ENCODE results near the gene MEGF9. TPM values are rescaled to one million over a fixed set of nuclear protein-coding genes. Genes with fewer than 3 reads are reported as not detected.

MEGF9 gene
- total and polyA plus RNA-seq, 2 of the 13 experiments (the other 11 are each of a cell fraction or from before 2014, with no cell fraction given): 3.1 to 3.3 TPM

DNA sequence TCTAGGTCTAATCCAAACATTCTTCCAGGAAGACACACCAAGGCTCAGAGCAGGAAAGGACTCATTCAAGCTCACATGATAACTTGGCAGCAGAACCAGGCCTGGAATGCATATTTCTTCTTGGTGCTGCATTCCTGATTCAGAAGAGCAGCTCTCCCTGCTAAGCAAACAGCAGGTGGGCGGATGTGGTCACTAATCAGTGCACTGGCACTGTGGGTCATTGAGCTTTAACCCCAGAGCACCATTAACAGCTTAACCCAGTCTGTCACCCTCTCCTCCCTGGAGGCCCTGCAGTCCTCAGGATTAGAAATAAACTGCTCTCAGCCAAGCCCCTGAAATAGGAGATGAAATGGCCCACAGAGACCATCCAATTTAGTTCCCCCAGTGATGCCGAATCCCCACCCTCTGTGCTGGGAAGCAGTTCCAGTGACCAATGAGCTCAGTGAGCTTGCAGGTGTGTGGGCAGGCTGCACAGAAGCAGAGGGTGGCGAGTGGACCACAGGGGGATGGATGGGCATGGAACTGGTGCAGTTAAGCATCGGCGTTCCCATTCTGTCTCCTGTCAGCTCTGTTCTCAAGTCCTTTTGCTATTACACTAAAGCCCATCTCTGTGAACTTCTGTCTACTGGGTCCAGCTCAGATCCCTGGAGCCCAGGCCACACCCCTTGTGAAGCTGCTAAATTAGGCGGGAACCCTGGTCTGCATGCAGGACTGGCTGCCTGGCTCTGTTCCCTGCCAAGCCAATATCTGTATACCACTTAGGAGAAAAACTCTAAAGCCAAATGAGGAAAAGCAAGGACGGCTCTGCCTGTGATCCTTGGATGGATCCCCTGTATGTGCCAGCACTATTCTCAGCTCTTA lies 16.6 kb upstream of the MEGF9 start (continued):
- TF ChIP-seq, protein P1, sequence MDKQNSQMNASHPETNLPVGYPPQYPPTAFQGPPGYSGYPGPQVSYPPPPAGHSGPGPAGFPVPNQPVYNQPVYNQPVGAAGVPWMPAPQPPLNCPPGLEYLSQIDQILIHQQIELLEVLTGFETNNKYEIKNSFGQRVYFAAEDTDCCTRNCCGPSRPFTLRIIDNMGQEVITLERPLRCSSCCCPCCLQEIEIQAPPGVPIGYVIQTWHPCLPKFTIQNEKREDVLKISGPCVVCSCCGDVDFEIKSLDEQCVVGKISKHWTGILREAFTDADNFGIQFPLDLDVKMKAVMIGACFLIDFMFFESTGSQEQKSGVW (CRISPR knock-in tag; IDR thresholded peaks at IDR 0.05; ENCODE audit: borderline replicate concordance): no peak
- TF ChIP-seq ZNF792 (CRISPR knock-in tag; IDR thresholded peaks at IDR 0.05) (peak; percentile 54; the same call in 1 of the 2 replicates), ZNF180 (CRISPR knock-in tag; IDR thresholded peaks at IDR 0.05; ENCODE audit: borderline replicate concordance, low read depth) (no peak), YEATS2 (CRISPR knock-in tag; IDR thresholded peaks at IDR 0.05; ENCODE audit: borderline replicate concordance) (peak; percentile 45; the same call in 1 of the 2 replicates), ZFAT (CRISPR knock-in tag; conservative IDR thresholded peaks at IDR 0.05) (no peak), ZNF337 (CRISPR knock-in tag; IDR thresholded peaks at IDR 0.05; ENCODE audit: borderline replicate concordance, low read depth) (no peak), NFIC (IDR thresholded peaks at IDR 0.05; ENCODE audit: low read length) (peak; percentile 42; the same call in 1 of the 2 replicates), SAP130 (CRISPR knock-in tag; IDR thresholded peaks at IDR 0.05; ENCODE audit: low read depth) (peak; percentile 75), TOPORS (CRISPR knock-in tag; IDR thresholded peaks at IDR 0.05) (0 out of 2 replicates have a peak, but pooled peaks have one; percentile 58), ZNF282 (IDR thresholded peaks at IDR 0.05; ENCODE audit: partially characterized antibody) (no peak), ZEB1 (IDR thresholded peaks at IDR 0.05; ENCODE audit: insufficient replicate concordance, low read depth) (peak; percentile 97), SRF (IDR thresholded peaks at IDR 0.05; ENCODE audit: low read depth, low read length) (no peak), HDAC2 (CRISPR knock-in tag; IDR thresholded peaks at IDR 0.05) (peak; percentile 95), SOX13 (IDR thresholded peaks at IDR 0.05) (no peak), SOX13 (CRISPR knock-in tag; conservative IDR thresholded peaks at IDR 0.05 in 1 of 2, IDR thresholded peaks at IDR 0.05 in 1 of 2) (peak in 1 of 2 experiments; percentile 80; a peak in 2 of 4 replicates), NCOR1 (IDR thresholded peaks at IDR 0.05; ENCODE audit: borderline replicate concordance, low read length) (no peak), ZNF790 (CRISPR knock-in tag; IDR thresholded peaks at IDR 0.05; ENCODE audit: borderline replicate concordance) (no peak), ZBTB38 (CRISPR knock-in tag; IDR thresholded peaks at IDR 0.05) (no peak; the same call in 1 of the 2 replicates), RERE (CRISPR knock-in tag; IDR thresholded peaks at IDR 0.05; ENCODE audit: low read depth) (peak; percentile 74; the same call in 1 of the 2 replicates)
- TF ChIP-seq, protein P2, sequence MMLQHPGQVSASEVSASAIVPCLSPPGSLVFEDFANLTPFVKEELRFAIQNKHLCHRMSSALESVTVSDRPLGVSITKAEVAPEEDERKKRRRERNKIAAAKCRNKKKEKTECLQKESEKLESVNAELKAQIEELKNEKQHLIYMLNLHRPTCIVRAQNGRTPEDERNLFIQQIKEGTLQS (CRISPR knock-in tag; IDR thresholded peaks at IDR 0.05): peak; percentile 38; the same call in 1 of the 2 replicates
- TF ChIP-seq, protein P3, sequence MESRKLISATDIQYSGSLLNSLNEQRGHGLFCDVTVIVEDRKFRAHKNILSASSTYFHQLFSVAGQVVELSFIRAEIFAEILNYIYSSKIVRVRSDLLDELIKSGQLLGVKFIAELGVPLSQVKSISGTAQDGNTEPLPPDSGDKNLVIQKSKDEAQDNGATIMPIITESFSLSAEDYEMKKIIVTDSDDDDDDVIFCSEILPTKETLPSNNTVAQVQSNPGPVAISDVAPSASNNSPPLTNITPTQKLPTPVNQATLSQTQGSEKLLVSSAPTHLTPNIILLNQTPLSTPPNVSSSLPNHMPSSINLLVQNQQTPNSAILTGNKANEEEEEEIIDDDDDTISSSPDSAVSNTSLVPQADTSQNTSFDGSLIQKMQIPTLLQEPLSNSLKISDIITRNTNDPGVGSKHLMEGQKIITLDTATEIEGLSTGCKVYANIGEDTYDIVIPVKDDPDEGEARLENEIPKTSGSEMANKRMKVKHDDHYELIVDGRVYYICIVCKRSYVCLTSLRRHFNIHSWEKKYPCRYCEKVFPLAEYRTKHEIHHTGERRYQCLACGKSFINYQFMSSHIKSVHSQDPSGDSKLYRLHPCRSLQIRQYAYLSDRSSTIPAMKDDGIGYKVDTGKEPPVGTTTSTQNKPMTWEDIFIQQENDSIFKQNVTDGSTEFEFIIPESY (CRISPR knock-in tag; IDR thresholded peaks at IDR 0.05): 0 out of 2 replicates have a peak, but pooled peaks have one; percentile 27
